Kidney tubule cell (primary cell): Measurements from ENCODE around the gene MTCL1.
A peak's percentile ranks its signal among the peaks of the same experiment; 100 is the strongest.

Source experiments
- DNase-seq: peaks from one replicate; pipeline ENCODE4 v3.0.0-alpha.2; 2018; ENCODE audit warnings: low spot score

The MTCL1 gene

GRCh38 chr18:8705238-8705960 lies at the start of gene MTCL1:
MTCL1 (plus strand) TSS chr18:8705556; CDS start chr18:8705661, 105 bp downstream.
- DNase-seq, result peak; percentile 74

DNA sequence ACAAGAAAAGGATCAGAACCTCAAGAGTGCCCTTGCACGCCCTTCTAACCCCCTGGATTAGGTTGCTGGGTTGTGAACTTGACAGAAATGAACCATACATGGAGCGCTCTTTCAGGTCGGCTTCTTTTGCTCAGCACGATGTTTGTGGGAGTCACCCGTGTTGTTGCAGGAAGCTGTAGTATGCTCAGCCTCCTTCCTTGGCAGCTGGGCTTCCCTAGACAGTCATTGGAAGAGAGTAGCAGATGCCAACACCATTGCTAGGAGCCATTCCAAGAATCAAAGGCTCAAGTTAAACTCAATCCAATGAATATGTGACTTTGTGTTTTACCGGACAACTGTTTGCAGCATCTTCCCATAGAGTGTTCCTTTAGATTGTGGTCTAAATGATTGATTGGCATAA lies 49.1 kb upstream of the MTCL1 start:
- no peak for DNase-seq

DNA sequence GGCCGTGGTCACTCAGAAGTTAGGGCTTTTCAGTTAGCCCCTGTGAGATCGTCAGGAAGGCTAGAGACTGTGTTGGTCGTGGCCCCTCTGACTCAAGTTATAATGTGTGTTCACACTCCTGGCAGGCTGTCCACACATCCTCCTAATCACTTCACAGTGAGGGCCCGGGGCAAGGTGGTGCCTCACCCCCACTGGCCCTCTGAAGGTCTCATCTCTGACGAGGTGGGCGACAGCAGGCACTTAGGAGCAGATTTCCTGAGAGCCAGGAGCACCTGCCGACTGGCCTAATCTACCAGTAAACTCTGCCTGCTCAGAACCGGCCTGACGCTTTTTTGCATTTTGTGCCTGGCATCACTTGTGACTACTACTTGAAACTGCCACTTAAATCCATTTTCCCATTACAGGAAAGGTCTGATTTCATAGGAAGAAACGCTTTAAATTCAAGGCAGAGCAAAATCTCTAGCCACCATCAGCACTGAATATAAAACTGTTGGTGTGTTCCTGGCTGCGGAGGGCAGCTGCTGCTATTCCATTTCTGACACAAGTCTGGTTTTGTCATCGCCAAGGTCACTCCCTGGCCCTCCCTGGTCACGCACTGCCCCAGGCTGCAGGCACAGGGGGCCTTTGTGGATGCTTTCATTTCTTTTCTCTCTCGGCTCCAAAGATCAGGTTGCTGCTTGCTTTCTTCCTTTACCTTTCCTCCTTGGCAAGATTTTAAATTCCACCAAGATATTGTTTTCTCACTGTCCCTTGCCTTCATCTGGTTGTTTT lies 48.1 kb upstream of the MTCL1 start:
- DNase-seq, result no peak

- DNase-seq, result peak; percentile 31
Measured at GRCh38 chr18:8657873-8658470, 47.4 kb upstream of the MTCL1 start.

- no peak for DNase-seq
Measured at GRCh38 chr18:8658858-8659485, 46.4 kb upstream of the MTCL1 start.

- DNase-seq, result no peak
Measured at GRCh38 chr18:8659609-8660242, 45.6 kb upstream of the MTCL1 start.

DNA sequence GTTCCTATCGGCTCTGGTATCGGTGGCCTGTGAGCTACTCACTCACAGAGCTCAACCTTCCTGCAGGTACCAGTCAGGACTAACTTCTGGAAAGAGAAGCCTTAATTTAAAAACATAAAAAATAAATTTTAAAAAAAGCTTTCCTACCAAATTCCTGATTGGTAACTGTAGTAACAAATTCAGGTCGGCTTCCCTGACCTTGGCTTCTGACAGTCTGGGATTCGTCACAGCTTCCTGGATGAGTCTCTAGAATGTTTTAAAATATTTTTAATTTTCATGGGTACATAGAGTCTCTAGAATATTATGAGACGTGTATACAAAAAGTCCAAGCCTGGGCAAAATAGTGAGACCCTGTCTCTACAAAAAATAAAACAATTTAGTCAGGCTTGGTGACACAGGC lies 45.0 kb upstream of the MTCL1 start:
- no peak for DNase-seq

DNA sequence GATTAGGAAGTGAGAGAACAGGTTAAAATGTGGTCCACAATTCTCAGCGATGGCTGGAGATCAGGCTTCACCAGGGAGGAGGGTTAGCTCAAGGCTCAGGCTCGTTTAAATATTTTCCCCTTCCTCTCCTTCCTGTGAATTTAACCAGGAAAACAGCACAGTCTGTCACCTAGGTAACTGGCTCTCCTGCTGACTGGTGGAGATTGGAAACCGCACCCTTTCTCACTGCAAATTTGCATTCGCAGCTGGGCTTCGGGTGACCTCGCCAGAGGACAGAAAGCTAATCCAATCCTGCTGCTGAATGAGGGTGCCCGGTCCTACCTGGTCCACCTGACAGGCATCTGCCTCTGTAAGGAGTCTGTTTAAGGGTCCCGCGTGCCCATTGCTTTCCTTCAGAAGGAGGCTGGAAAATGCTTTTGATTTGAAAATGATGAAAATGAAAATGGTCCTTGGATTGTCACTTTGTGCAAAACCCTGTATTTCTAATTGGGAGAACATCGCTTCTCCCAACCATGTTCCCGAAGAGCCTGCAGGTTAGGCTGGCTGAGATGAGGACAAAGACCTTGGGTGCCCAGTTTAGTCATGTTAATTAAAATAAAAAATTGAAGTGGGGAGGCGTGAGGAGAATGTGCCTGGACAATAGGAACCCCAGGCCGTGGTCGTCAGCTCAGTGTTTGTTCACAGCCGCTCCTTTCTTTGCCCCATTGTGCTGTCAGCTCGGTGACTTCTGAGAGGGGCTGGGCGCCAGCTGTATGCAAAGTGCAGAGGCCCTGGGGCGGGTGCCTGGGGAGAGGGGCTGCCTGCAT lies 43.4 kb upstream of the MTCL1 start:
- peak; percentile 76 for DNase-seq

- no peak for DNase-seq
Measured at GRCh38 chr18:8662560-8663255, 42.6 kb upstream of the MTCL1 start.

GRCh38 chr18:8667846-8668245 lies 37.5 kb upstream of the MTCL1 start:
- no peak for DNase-seq

DNA sequence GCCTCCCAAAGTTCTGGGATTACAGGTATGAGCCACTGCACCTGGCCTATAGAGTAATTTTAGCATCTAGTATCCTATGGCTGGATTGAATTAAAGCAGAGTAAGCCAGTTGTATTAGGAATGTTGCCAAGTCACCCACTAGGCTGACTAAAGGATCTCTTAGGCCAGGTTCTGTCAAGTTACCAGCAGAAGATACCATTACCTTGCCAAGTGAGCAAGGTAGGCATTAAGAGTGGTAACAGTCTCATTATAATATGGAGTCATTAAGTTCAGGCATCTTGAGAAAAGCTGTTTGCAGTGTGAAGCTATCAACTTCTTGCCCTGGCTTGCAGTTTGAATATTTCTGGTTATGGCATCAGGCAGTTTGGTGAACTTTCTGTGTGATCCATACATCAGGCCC lies 37.0 kb upstream of the MTCL1 start:
- DNase-seq, result no peak

DNA sequence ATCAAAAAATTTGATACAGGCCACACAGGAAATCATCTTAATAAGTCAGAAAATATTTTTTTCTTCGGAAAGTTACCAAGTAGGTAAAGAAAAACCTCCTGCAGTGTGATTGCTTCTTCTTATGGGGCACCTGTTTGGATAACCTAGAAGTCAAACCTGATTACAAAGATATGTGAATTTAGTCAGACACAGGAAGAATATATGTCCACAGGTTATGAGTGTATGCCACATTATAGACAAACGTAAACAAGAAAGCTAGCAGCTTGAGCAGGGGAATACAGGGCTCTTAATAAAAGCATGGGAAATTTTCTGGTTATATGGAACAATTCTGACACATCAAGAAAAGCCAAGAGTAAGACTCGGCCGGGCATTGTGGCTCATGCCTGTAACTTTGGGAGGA lies 35.8 kb upstream of the MTCL1 start:
- no peak for DNase-seq

DNA sequence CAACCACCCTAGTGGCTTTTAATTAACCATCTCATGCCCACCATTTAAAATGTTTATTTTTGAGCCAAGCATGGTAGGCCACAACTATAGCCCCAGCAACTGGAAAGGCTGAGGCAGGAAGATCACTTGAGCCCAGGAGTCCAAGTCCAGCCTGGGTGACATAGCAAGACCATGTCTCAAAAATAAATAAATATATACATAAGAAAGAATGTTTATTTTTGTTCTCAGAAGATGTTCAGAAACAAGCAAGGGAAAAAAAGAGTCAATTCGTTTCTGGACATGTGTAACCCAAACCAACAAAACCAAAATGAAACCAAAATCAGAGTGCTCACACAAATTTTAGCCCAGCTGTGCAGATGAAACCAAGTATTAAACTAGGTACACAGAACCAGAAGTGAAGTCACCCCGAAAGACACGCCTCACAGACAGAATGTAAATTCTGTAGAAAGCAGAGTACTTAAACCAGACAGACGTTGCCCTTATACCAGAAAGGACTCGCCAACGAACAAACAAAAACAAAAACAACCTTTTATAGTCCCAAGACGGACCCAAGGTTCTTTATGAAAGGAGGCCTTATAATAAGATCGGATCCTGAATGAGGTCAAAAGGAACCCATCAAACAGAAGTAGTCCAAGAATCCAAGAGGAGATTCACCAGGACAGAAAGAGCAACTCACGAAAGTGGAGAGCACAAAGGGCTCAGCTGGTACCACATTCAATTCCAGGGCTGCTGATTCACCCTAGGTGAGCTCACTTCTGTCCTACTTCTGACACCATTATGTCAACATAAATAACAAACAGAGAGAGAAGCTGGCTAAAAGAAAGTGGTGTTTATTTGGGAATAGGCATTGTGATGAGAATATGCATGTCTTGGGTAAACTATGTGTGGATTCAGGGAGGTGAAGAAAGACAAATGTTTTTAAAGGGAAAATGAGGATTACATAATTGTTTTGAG lies 31.8 kb upstream of the MTCL1 start:
- DNase-seq, result peak; percentile 14

DNA sequence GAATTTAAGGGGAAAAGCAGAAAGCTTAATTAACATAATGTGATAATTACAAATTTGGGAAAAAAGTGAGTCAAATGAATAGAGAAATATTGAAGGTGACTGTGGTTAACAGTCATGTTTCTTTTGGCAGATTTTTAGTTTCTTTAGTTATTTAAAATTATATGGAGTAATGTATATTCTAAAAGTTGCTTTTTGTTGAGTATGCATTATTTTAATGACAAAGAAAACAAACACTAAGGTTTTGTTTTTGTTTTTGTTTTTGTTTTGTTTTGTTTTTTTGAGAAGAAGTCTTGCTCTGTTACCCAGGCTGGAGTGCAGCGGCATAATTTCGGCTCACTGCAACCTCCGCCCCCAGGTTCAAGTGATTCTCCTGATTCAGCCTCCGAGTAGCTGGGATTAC lies 30.3 kb upstream of the MTCL1 start:
- DNase-seq, result no peak

DNA sequence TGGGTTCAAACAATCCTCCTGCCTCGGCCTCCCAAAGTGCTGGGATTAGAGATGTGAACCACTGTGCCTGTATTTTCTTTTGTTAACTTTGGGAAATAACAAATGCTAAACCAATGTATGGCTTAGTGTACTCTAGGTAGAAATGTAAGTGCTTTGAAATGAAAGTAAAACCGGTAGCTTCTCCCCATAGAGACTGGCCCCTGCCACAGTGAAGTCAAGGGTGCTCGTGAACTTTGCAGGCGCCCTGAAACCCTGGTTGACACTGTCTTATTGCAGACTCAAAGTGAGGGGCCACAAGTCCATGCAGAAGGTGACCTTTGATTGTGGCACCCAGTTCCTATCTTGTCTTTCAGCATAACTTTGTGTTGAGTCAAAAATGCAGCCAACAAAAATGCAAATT lies 24.2 kb upstream of the MTCL1 start:
- no peak for DNase-seq

GRCh38 chr18:8684577-8684976 lies 20.8 kb upstream of the MTCL1 start:
- DNase-seq, result no peak

- peak; percentile 27 for DNase-seq
Measured at GRCh38 chr18:8685141-8685913, 20.0 kb upstream of the MTCL1 start.

DNA sequence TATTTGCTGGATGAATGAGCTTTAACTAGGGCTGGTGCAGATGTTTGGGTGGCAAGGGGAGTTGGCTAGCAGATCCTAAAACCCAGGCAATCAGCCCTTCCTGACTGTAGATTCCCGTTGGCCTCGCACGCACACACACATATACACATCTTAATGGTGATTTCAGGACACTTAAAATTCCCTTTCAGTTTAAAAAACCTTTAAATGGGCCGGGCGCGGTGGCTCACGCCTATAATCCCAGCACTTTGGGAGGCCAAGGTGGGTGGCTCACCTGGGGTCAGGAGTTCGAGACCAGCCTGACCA lies 19.5 kb upstream of the MTCL1 start:
- DNase-seq, result no peak

- DNase-seq, result no peak
Measured at GRCh38 chr18:8686611-8687010, 18.7 kb upstream of the MTCL1 start.
